Activated CD8-positive, alpha-beta memory T cell treated with anti-CD3 and anti-CD28 coated beads, Interleukin-2, amount 50 U/mL, for 24 hours (primary cell): ENCODE measurements around the gene CGB5.
"Not testable (repeated sequence)": the region's sequence is repeated elsewhere in the genome, so short reads cannot be mapped to it uniquely, and the experiment has no call there.

Experiments used
- DNase-seq: peaks from one replicate; pipeline ENCODE4 v3.0.0-alpha.2; 2020; ENCODE audit errors: extremely low read depth

CGB5 gene

GRCh38 chr19:49020931-49021895, 22.4 kb upstream of the CGB5 start:
- no peak for DNase-seq

GRCh38 chr19:49022116-49022515, 21.5 kb upstream of the CGB5 start:
- no peak for DNase-seq

DNA sequence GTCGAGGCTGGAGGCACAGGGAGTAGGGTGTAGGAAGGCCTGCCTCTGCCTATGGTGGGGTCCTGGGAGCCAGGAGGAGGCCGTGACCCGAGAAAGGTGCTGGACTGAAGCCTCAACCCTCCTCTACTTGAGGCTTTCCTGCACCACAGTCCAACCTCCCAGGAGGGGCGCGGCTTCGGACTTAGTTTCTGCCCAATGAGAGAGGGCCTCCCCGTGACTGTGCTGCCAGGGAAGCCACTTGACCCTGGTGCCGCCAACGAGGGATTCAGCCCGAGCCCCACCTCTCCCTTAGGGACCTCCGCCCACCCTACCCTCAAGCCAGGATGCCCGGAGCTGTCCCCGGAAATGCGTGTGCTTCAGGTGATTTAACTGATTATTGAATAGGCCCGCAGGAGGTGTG, 19.4 kb upstream of the CGB5 start, which contains the start of gene CGB3:
TSS of gene CGB3 (minus strand) at position 101 of the 400 bp plus-strand sequence. CDS start 362 bp downstream, outside the sequence.
- not testable (repeated sequence) for DNase-seq

GRCh38 chr19:49025088-49025487, 18.6 kb upstream of the CGB5 start:
- DNase-seq, result not testable (repeated sequence)

DNA sequence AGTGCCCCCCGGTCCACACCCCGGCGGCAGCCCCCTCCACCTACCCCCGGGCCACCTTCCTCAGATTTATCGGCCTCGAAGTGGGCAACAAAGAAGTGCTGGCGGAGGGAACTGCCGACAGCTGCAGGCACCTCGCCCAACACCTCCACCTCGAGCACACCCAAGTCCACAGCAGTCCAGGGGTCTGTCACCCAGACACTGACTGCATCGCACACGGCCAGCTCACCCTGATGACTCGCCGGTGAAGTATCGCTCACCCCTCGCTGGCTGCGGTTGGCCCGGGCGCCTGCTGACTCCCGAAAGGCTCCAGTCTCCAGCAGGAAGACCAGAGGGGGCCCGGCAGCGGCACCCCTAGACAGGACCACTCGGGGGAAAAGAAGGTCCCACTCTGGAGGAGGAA, 18.0 kb upstream of the CGB5 start:
- DNase-seq, result not testable (repeated sequence)

GRCh38 chr19:49028686-49029085, 15.0 kb upstream of the CGB5 start:
- not testable (repeated sequence) for DNase-seq

DNA sequence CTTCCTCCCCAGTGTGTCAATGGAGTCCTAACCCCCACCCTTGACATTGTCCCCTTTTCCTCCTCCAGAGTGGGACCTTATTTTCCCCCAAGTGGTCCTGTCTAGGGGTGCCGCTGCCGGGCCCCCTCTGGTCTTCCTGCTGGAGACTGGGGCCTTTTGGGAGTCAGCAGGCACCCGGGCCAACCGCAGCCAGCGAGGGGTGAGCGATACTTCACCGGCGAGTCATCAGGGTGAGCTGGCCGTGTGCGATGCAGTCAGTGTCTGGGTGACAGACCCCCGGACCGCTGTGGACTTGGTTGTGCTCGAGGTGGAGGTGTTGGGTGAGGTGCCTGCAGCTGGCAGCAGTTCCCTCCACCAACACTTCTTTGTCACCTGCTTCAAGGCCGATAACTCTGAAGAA, 13.9 kb upstream of the CGB5 start:
- DNase-seq, result not testable (repeated sequence)

DNA sequence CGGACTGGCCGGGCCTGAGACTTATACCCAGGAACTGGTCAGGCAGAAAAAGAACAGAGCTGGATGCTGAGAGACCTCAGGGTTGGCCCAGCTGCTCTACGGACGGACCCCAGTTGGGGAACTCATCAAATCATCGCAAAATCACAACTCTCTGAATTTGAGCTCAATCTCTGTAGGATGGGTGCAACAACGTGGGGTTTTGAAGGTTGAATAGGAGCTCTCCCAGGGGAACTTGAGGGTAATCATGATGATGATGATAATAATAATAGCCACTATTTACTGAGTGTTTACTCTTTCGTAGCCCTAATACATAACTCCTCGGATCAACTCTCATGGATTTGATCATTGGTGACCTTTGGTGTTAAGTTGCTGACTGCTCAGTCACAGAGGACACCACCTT, 13.3 kb upstream of the CGB5 start:
- not testable (repeated sequence) for DNase-seq

DNA sequence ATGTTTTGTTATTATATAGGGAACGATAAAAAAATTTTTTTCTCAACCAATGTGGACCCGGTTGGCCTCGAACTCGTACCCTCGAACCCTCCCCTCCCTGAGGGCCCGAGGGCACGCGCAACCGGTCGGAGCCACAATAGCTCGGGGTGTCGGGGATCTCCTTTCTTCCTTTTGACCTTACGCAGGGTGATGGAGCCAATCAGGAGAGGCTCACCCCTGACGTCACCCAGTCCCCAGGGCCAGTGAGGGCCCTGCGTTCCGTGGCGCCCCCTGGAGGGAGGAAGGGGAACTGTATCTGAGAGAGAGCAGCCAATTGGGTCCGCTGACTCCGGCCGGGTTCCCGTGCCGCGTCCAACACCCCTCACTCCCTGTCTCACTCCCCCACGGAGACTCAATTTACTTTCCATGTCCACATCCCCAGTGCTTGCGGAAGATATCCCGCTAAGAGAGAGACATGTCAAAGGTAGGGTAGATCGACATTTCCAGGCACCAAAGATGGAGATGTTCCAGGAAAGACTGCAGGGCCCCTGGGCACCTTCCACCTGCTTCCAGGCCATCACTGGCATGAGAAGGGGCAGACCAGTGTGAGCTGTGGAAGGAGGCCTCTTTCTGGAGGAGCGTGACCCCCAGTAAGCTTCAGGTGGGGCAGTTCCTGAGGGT, 11.9 kb upstream of the CGB5 start, which contains the start of gene CGB2:
TSS of gene CGB2 (plus strand) at position 249 of the 660 bp plus-strand sequence. CDS start at position 455, 206 bp downstream.
- DNase-seq, result not testable (repeated sequence)

DNA sequence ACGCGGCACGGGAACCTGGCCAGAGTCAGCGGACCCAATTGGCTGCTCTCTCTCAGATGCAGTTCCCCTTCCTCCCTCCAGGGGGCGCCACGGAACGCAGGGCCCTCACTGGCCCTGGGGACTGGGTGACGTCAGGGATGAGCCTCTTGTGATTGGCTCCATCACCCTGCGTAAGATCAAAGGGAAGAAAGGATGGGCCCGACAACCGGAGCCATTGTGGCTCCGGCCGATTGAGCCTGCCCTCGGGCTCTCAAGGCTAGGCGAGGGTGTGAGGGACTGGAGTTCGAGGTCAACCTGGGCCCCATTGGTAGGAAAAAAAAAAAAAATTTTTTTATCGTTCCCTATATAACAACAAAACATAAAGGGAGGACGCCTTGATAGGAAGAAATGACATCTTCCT, 6.8 kb upstream of the CGB5 start, which contains the start of gene CGB1:
TSS of gene CGB1 (minus strand) at position 81 of the 400 bp plus-strand sequence. CDS start 184 bp downstream, outside the sequence.
- not testable (repeated sequence) for DNase-seq

DNA sequence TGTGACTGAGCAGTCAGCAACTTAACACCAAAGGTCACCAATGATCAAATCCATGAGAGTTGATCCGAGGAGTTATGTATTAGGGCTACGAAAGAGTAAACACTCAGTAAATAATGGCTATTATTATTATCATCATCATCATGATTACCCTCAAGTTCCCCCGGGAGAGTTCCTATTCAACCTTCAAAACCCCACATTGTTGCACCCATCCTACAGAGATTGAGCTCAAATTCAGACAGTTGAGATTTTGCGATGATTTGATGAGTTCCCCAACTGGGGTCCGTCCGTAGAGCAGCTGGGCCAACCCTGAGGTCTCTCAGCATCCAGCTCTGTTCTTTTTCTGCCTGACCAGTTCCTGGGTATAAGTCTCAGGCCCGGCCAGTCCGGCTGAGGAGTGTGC, 5.5 kb upstream of the CGB5 start:
- not testable (repeated sequence) for DNase-seq

DNA sequence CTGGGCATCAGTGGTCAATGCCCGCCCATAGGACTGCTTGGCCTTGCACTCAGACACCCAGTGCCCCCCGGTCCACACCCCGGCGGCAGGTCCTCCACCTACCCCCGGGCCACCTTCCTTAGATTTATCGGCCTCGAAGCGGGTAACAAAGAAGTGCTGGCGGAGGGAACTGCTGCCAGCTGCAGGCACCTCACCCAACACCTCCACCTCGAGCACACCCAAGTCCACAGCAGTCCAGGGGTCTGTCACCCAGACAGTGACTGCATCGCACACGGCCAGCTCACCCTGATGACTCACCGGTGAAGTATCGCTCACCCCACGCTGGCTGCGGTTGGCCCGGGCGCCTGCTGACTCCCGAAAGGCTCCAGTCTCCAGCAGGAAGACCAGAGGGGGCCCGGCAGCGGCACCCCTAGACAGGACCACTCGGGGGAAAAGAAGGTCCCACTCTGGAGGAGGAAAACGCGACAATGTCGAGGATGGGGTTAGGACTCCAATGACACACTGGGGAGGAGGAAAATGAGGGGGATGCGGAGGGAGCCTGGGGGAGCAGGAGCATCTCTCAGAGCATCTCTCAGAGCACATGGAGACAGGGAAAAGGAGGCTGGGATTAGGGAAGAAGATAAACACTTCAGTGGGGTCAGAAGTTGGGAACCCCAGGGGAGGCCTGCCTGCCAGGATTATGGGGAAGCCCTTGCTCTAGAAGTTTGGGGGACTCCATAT, 4.9 kb upstream of the CGB5 start:
- not testable (repeated sequence) for DNase-seq

- DNase-seq, result not testable (repeated sequence)
Observed at GRCh38 chr19:49039736-49040135, 3.9 kb upstream of the CGB5 start.

GRCh38 chr19:49042177-49042576, 1.5 kb upstream of the CGB5 start:
- DNase-seq, result no peak

GRCh38 chr19:49042666-49043065, 982 bp upstream of the CGB5 start:
- not testable (repeated sequence) for DNase-seq

DNA sequence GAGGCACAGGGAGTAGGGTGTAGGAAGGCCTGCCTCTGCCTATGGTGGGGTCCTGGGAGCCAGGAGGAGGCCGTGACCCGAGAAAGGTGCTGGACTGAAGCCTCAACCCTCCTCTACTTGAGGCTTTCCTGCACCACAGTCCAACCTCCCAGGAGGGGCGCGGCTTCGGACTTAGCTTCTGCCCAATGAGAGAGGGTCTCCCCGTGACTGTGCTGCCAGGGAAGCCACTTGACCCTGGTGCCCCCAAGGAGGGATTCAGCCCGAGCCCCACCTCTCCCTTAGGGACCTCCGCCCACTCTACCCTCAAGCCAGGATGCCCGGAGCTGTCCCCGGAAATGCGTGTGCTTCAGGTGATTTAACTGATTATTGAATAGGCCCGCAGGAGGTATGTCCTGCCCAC, 5.4 kb downstream of the CGB5 start, which contains the start of gene CGB8:
TSS of gene CGB8 (minus strand) at position 101 of the 400 bp plus-strand sequence. CDS start 372 bp downstream, outside the sequence.
- not testable (repeated sequence) for DNase-seq

- DNase-seq, result not testable (repeated sequence)
Observed at GRCh38 chr19:49049834-49050233, 6.2 kb downstream of the CGB5 start.

DNA sequence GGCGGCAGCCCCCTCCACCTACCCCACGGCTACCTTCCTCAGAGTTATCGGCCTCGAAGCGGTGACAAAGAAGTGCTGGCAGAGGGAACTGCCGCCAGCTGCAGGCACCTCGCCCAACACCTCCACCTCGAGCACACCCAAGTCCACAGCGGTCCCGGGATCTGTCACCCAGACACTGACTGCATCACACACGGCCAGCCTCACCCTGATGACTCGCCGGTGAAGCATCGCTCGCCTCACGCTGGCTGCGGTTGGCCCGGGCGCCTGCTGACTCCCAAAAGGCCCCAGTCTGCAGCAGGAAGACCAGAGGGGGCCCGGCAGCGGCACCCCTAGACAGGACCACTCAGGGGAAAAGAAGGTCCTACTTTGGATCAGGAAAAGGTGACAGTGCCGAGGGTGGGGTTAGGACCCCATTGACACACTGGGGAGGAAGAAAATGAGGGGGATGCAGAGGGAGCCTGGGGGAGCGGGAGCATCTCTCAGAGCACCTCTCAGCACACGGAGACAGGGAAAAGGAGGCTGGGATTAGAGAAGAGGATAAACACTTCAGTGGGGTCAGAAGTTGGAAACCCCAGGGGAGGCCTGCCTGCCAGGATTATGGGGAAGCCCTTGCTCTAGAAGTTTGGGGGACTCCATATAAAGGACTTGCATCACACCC, 6.9 kb downstream of the CGB5 start:
- DNase-seq, result not testable (repeated sequence)

GRCh38 chr19:49056101-49056901, 12.7 kb downstream of the CGB5 start:
- no peak for DNase-seq
